ENCODE measurements around the gene MYPOP. TPM values are rescaled to one million over a fixed set of nuclear protein-coding genes. Genes with fewer than 3 reads are reported as not detected.

MYPOP gene
- total and polyA plus RNA-seq, 9 of the 15 experiments (the other 6 are each of a cell fraction or from before 2014, with no cell fraction given) = 0.32 to 7.6 (median 1.6) TPM

DNA sequence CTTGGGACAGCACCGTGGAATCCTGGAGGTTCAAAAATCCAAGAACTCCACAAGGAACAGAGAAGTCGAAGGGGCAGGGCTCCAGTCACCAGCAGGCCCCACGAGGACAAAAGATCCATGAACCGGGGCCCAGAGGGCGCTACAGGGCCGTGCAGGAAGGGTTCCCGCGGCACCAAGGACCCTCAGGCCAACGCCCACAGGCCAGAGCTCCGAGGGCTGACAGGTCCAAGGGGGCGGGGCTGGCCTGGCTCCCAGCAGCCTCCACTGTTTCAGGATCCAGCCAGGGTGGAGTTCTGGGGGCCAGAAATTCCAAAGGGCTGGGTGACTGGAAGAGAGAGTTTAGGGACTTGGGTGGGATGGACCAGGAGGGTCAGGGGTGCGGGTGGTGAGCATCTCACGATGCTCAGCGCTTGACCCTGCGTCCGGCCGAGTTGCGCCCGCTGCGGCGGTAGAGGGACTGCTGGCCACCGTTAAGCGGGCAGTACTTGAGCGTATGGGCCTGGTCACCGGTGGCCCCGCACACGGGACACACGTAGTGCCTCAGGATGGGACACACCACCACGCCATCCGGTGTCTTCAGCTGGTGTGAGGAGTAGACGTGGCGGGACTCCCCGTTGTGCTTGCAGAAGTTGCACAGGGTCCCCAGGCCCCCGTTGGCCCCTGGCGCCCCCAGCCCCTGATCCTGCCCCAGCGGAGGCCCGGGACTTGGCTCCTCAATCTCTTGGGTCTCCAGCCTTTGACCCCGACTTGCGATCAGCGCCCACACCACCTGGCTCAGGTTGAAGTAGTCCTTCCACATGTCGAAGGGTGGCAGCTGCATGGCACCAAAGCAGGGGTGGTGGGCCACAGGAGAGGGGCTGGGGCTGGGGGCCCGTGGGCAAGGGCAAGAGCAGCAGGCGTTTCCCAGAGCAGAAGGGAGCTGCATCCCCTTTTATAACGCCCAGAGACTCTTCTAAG is 11.7 kb upstream of the MYPOP start, which contains the start of gene NANOS2 (continued):
- TF ChIP-seq, protein P1, sequence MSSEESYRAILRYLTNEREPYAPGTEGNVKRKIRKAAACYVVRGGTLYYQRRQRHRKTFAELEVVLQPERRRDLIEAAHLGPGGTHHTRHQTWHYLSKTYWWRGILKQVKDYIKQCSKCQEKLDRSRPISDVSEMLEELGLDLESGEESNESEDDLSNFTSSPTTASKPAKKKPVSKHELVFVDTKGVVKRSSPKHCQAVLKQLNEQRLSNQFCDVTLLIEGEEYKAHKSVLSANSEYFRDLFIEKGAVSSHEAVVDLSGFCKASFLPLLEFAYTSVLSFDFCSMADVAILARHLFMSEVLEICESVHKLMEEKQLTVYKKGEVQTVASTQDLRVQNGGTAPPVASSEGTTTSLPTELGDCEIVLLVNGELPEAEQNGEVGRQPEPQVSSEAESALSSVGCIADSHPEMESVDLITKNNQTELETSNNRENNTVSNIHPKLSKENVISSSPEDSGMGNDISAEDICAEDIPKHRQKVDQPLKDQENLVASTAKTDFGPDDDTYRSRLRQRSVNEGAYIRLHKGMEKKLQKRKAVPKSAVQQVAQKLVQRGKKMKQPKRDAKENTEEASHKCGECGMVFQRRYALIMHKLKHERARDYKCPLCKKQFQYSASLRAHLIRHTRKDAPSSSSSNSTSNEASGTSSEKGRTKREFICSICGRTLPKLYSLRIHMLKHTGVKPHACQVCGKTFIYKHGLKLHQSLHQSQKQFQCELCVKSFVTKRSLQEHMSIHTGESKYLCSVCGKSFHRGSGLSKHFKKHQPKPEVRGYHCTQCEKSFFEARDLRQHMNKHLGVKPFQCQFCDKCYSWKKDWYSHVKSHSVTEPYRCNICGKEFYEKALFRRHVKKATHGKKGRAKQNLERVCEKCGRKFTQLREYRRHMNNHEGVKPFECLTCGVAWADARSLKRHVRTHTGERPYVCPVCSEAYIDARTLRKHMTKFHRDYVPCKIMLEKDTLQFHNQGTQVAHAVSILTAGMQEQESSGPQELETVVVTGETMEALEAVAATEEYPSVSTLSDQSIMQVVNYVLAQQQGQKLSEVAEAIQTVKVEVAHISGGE (CRISPR knock-in tag; IDR thresholded peaks at IDR 0.05) = no peak
- TF ChIP-seq BMI1 (IDR thresholded peaks at IDR 0.05; ENCODE audit: low read length) (no peak), ZNF407 (IDR thresholded peaks at IDR 0.05; ENCODE audit: low read depth) (no peak), RAD21 (CRISPR knock-in tag; conservative IDR thresholded peaks at IDR 0.05 in 1 of 2, IDR thresholded peaks at IDR 0.05 in 1 of 2) (peak in 1 of 2 experiments; percentile 62; a peak in 2 of 4 replicates), PCBP2 (IDR thresholded peaks at IDR 0.05; ENCODE audit: low read depth, low read length, poor library complexity, severe bottlenecking) (no peak), ZNF398 (CRISPR knock-in tag; IDR thresholded peaks at IDR 0.05) (no peak), ZNF639 (CRISPR knock-in tag; conservative IDR thresholded peaks at IDR 0.05 in 1 of 2, IDR thresholded peaks at IDR 0.05 in 1 of 2) (no peak), XRCC4 (IDR thresholded peaks at IDR 0.05; ENCODE audit: extremely low read depth, insufficient read depth, insufficient read length) (no peak)
